Endothelial cell (in vitro differentiated cells): ENCODE measurements around the gene MT1B. TPM values are rescaled to one million over a fixed set of nuclear protein-coding genes. Genes with fewer than 3 reads are reported as not detected.

Experiments used
- DNase-seq: peaks from one replicate; pipeline ENCODE4 v3.0.0; 2021; ENCODE audit warnings: low spot score
- H3K27ac Mint-ChIP-seq: one replicate; pipeline ENCODE4 v1.8.0; 2021; ENCODE audit warnings: mixed read lengths, inconsistent platforms; ENCODE audit not compliant: unreplicated experiment
- H3K27me3 Mint-ChIP-seq: one replicate; pipeline ENCODE4 v1.8.0; 2021; ENCODE audit warnings: mild to moderate bottlenecking, moderate library complexity, mixed read lengths, inconsistent platforms; ENCODE audit not compliant: unreplicated experiment
- H3K36me3 Mint-ChIP-seq: one replicate; pipeline ENCODE4 v1.8.0; 2021; ENCODE audit warnings: mild to moderate bottlenecking, low read depth, mixed read lengths, inconsistent platforms; ENCODE audit not compliant: unreplicated experiment
- H3K4me1 Mint-ChIP-seq: one replicate; pipeline ENCODE4 v1.8.0; 2021; ENCODE audit warnings: mild to moderate bottlenecking, mixed read lengths, inconsistent platforms; ENCODE audit not compliant: unreplicated experiment
- H3K4me3 Mint-ChIP-seq: one replicate; pipeline ENCODE4 v1.8.0; 2021; ENCODE audit warnings: mild to moderate bottlenecking, mixed read lengths, inconsistent platforms; ENCODE audit not compliant: unreplicated experiment
- H3K9me3 Mint-ChIP-seq: one replicate; pipeline ENCODE4 v1.8.0; 2021; ENCODE audit warnings: mixed read lengths, inconsistent platforms; ENCODE audit not compliant: unreplicated experiment
- total RNA-seq: library from RNA; stranded (reverse); fragmentation: NEBNext Ultra II Directional; extraction: Animal tissue kit (Norgen Biotek cat#: 25700); gene quantifications from one replicate; pipeline ENCODE4 v1.2.1, GENCODE V29; 2021; ENCODE audit not compliant: unreplicated experiment
- TF ChIP-seq, protein P1 (sequence below): fragments of 200-600 bp; sonication (generic); IDR thresholded peaks from one replicate; pipeline ENCODE4 v1.5.0; 2021; ENCODE audit warnings: antibody characterized with exemption; ENCODE audit not compliant: unreplicated experiment

Gene MT1B
- total RNA-seq, 1 donor from 2014 or later: not detected

DNA sequence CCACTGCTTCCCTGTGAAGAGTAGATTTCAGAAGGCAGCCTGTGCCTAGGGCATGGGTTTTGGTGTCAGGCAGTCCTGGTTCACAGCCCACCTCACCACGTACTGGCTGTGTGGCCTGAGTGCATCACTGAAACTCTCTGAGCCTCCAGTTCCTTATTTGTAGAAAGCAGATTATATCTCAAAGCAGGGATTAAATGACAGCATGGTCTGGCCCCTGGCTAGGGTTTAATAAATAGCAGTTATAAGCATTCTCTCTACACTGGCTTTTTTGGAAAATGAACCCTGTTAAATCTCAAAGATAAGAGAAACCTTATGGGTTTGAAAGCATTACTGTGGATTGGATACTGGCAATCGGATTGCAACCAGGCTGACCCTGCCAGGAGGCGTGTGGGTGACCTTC, 22.2 kb upstream of the MT1B start:
- Mint-ChIP-seq H3K9me3 (no peaks in the 10 kb centered on the region), H3K4me1 (peaks cover 9% of the 10 kb centered on the region), H3K36me3 (no peaks in the 10 kb centered on the region), H3K27ac (no peak overlapping the region), H3K4me3 (no peak overlapping the region), H3K27me3 (peaks cover 33% of the 10 kb centered on the region)
- TF ChIP-seq, protein P1, sequence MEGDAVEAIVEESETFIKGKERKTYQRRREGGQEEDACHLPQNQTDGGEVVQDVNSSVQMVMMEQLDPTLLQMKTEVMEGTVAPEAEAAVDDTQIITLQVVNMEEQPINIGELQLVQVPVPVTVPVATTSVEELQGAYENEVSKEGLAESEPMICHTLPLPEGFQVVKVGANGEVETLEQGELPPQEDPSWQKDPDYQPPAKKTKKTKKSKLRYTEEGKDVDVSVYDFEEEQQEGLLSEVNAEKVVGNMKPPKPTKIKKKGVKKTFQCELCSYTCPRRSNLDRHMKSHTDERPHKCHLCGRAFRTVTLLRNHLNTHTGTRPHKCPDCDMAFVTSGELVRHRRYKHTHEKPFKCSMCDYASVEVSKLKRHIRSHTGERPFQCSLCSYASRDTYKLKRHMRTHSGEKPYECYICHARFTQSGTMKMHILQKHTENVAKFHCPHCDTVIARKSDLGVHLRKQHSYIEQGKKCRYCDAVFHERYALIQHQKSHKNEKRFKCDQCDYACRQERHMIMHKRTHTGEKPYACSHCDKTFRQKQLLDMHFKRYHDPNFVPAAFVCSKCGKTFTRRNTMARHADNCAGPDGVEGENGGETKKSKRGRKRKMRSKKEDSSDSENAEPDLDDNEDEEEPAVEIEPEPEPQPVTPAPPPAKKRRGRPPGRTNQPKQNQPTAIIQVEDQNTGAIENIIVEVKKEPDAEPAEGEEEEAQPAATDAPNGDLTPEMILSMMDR: no peak
- no peak for DNase-seq

DNA sequence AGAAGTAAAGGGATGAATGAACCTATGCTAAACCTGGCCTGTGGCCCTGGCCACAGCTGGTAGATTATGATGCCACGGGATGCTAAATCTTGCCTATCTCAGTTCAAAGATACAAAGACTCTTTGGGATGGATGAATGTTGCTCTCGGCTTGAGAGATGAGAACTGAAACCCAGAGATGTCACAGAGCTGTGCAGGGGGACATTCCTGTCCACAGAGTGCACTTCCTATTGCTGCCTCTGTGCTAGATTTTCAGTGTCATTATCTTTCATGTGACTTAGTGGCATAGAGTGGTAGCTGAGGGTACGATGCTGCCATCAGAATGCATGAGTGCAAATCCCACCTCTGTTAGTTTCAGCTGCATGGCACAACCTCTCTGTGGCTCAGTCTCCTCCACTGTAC, 21.6 kb upstream of the MT1B start:
- TF ChIP-seq, protein P1: no peak
- Mint-ChIP-seq H3K4me1 (peaks cover 9% of the 10 kb centered on the region), H3K36me3 (no peaks in the 10 kb centered on the region), H3K4me3 (no peak overlapping the region), H3K27me3 (peaks cover 34% of the 10 kb centered on the region), H3K27ac (no peak overlapping the region), H3K9me3 (no peaks in the 10 kb centered on the region)
- DNase-seq: no peak

DNA sequence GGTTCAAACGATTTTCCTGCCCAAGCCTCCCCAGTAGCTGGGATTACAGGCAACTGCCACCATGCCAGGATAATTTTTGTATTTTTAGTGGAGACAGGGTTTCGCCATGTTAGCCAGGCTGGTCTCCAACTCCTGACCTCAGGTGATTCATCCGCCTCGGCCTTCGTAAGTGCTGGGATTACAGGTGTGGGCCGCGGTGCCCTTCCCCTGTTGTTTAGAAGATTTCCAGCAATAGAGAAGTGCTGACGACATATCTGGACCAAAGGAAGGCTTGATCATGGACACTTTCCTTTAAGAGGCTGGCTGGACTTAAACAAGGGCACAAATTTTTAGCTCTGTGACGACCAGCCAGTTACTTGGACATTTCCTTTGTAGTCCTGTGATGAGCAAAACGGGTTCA, 20.5 kb upstream of the MT1B start:
- DNase-seq: no peak
- Mint-ChIP-seq H3K4me3 (no peak overlapping the region), H3K9me3 (no peaks in the 10 kb centered on the region), H3K27ac (no peak overlapping the region), H3K27me3 (peaks cover 36% of the 10 kb centered on the region), H3K36me3 (no peaks in the 10 kb centered on the region), H3K4me1 (peaks cover 7% of the 10 kb centered on the region)
- TF ChIP-seq, protein P1: no peak

DNA sequence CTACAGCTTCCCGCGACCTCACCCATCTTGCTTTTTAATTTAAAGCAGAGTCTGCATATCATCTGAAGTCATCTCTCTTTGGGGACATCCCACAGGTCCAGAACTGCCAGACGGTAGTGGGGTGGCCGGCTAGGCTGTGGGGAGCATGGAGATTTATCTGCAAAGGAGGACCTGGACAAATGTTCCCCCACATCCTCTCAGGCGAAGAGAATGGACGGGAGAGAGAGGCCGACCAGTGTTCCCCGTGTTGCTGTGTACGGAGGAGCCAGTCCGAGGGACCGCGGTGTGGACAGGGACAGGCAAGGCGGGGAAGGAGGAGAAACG, 19.9 kb upstream of the MT1B start:
- Mint-ChIP-seq H3K27ac (no peak overlapping the region), H3K9me3 (no peaks in the 10 kb centered on the region), H3K36me3 (no peaks in the 10 kb centered on the region), H3K27me3 (peaks cover 41% of the 10 kb centered on the region), H3K4me3 (peak overlapping the region; percentile 63), H3K4me1 (peaks cover 7% of the 10 kb centered on the region)
- TF ChIP-seq, protein P1: no peak
- DNase-seq: no peak

DNA sequence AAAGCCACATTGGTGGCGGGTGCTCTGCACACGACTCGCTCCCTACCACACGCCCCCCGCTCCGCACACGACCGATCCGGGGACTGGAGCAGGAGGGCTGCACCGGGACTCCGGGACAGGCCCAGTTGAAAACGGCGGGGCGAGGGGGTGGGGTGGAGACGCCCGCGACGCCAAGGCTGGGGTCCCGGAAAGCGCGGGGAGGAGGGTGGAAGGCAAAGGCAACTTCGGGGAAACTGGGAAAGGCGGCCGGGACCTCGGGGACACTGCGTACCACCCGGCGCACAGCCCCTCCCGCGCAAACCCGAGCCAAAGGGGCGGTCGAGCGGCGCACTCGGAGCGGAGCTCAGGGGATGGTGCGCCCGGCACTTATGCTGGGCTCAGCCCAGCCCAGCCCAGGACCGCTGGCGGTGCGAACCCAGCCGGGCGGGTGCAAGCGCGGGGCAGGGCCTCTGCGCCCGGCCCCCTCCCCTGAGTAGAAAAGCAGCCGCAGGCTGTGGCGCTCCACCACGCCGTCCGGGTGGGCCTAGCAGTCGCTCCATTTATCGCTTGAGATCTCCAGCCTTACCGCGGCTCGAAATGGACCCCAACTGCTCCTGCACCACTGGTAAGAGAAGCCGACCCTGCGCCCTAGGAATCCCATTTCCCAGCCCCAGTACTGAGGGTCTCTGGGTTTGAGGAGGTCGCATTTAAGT, 19.4 kb upstream of the MT1B start, which contains the start of gene MT1M:
MT1M (plus strand) TSS at position 504 of the 692 bp plus-strand sequence; CDS start at position 577, 73 bp downstream.
- Mint-ChIP-seq H3K27me3 (peaks cover 39% of the 10 kb centered on the region), H3K4me1 (peaks cover 7% of the 10 kb centered on the region), H3K36me3 (no peaks in the 10 kb centered on the region), H3K4me3 (peak within 1 kb of the TSS; percentile 63), H3K9me3 (no peaks in the 10 kb centered on the region), H3K27ac (no peak within 1 kb of the TSS)
- TF ChIP-seq, protein P1: no peak
- DNase-seq: no peak
